Body of pancreas (tissue), 4 donors: ENCODE results near the gene TGIF2.

Source experiments
- CTCF ChIP-seq, 7 experiments: fragments of 450-650 bp in 4 of 7; fragments of 200-600 bp in 3 of 7; sonication (generic) in 3 of 7; IDR thresholded peaks; one replicate each; pipeline ENCODE4 v1.5.1; 2016 to 2019; ENCODE audit warnings: antibody characterized with exemption in 7 of 7
- POLR2A ChIP-seq, 3 donors: fragments of 450-650 bp; IDR thresholded peaks; one replicate each; pipeline ENCODE4 v1.6.1; 2016; ENCODE audit warnings: antibody characterized with exemption in 3 of 3, mild to moderate bottlenecking in 2 of 3

- TF ChIP-seq CTCF (IDR thresholded peaks at IDR 0.05), result no peak
- no peak for TF ChIP-seq POLR2A (IDR thresholded peaks at IDR 0.05)
These were observed 18.1 kb upstream of the TGIF2 start for GRCh38 chr20:36555248-36555647.
